Neuronal stem cell (in vitro differentiated cells): ENCODE measurements around the gene MED8.

Experiments
- DNase-seq: peaks from one replicate; pipeline ENCODE4 v3.0.0-alpha.2; 2013; ENCODE audit warnings: low spot score
- H2AFZ ChIP-seq: one replicate; pipeline ENCODE4 v1.6.1; 2013; ENCODE audit warnings: mild to moderate bottlenecking, low read length, inconsistent platforms
- H2AK5ac ChIP-seq: 2 replicates; pipeline ENCODE4 v1.6.1; 2013; ENCODE audit warnings: low read depth, mild to moderate bottlenecking, inconsistent platforms, low read length, moderate library complexity, mixed read lengths
- H2BK120ac ChIP-seq: 2 replicates; pipeline ENCODE4 v1.6.1; 2013; ENCODE audit warnings: low read depth, mild to moderate bottlenecking, inconsistent platforms, low read length, moderate library complexity, mixed read lengths
- H2BK12ac ChIP-seq: one replicate; pipeline ENCODE4 v1.6.1; 2013; ENCODE audit warnings: low read length, inconsistent platforms
- H2BK15ac ChIP-seq: 2 replicates; pipeline ENCODE4 v1.6.1; 2013; ENCODE audit warnings: mild to moderate bottlenecking, low read length, inconsistent platforms, mixed read lengths
- H2BK5ac ChIP-seq: one replicate; pipeline ENCODE4 v1.6.1; 2013; ENCODE audit warnings: inconsistent platforms, mild to moderate bottlenecking, low read length, moderate library complexity
- H3K14ac ChIP-seq: one replicate; pipeline ENCODE4 v1.6.1; 2013; ENCODE audit warnings: low read length, inconsistent platforms
- H3K18ac ChIP-seq: 2 replicates; pipeline ENCODE4 v1.6.1; 2013; ENCODE audit warnings: low read length, inconsistent platforms
- H3K23ac ChIP-seq: 2 replicates; pipeline ENCODE4 v1.6.1; 2013; ENCODE audit warnings: low read depth, mild to moderate bottlenecking, mixed read lengths, low read length, inconsistent platforms; ENCODE audit not compliant: poor library complexity
- H3K27ac ChIP-seq: replicated peaks from 3 replicates; pipeline ENCODE4 v1.5.1; 2013; ENCODE audit warnings: low read length, inconsistent platforms
- H3K27me3 ChIP-seq, 3 experiments: 2 replicates each; pipeline ENCODE4 v1.6.1; 2013; ENCODE audit warnings: low read length in 3 of 3, mild to moderate bottlenecking in 2 of 3, inconsistent platforms in 1 of 3, low read depth in 1 of 3, mixed read lengths in 1 of 3, moderate library complexity in 1 of 3; ENCODE audit not compliant: control insufficient read depth in 3 of 3, insufficient read depth in 3 of 3
- H3K36me3 ChIP-seq, 2 donors: replicated peaks in 1 of 2; 2 replicates each; pipeline ENCODE4 v1.6.1; 2013; ENCODE audit warnings: low read length in 2 of 2; ENCODE audit not compliant: control insufficient read depth in 2 of 2, insufficient read depth in 2 of 2
- H3K4ac ChIP-seq: 2 replicates; pipeline ENCODE4 v1.6.1; 2013; ENCODE audit warnings: inconsistent platforms, mild to moderate bottlenecking, low read length, moderate library complexity
- H3K4me1 ChIP-seq, 2 donors: 1 replicate in 1 of 2; 2 replicates in 1 of 2; pipeline ENCODE4 v1.6.1; 2013; ENCODE audit warnings: low read length in 2 of 2, low read depth in 1 of 2; ENCODE audit not compliant: control insufficient read depth in 2 of 2, insufficient read depth in 1 of 2
- H3K4me2 ChIP-seq: one replicate; pipeline ENCODE4 v1.6.1; 2013; ENCODE audit warnings: mild to moderate bottlenecking, low read length, inconsistent platforms; ENCODE audit not compliant: insufficient read depth, poor library complexity, severe bottlenecking
- H3K4me3 ChIP-seq, 2 donors: 2 replicates each; pipeline ENCODE4 v1.5.1; 2013; ENCODE audit warnings: low read length in 2 of 2, mild to moderate bottlenecking in 2 of 2, inconsistent platforms in 1 of 2, moderate library complexity in 1 of 2
- H3K79me1 ChIP-seq: one replicate; pipeline ENCODE4 v1.6.1; 2013; ENCODE audit warnings: low read depth, mild to moderate bottlenecking, inconsistent platforms, low read length, moderate library complexity
- H3K9ac ChIP-seq: one replicate; pipeline ENCODE4 v1.6.1; 2013; ENCODE audit warnings: mild to moderate bottlenecking, low read depth, low read length, inconsistent platforms; ENCODE audit not compliant: poor library complexity
- H3K9me3 ChIP-seq, 2 donors: replicated peaks in 1 of 2; 2 replicates each; pipeline versions ENCODE3 to v1.6.1; 2013; ENCODE audit warnings: low read length in 2 of 2, mild to moderate bottlenecking in 2 of 2, inconsistent platforms in 1 of 2, low read depth in 1 of 2, mixed read lengths in 1 of 2, moderate library complexity in 1 of 2; ENCODE audit not compliant: control insufficient read depth in 2 of 2, insufficient read depth in 1 of 2
- H4K8ac ChIP-seq: one replicate; pipeline ENCODE4 v1.6.1; 2013; ENCODE audit warnings: low read depth, mild to moderate bottlenecking, inconsistent platforms, low read length, moderate library complexity
- H4K91ac ChIP-seq: one replicate; pipeline ENCODE4 v1.6.1; 2013; ENCODE audit warnings: low read length, low read depth, mild to moderate bottlenecking, inconsistent platforms; ENCODE audit not compliant: poor library complexity
- WGBS, 2 donors: extraction: QIAGEN DNeasy Blood & Tissue Kit; methylation state at CpG; one replicate each; pipeline ENCODE4 v1.1.7; 2013; ENCODE audit warnings: missing lambda C conversion rate in 2 of 2, mixed read lengths in 1 of 2; ENCODE audit not compliant: insufficient read length in 2 of 2, insufficient replicate concordance in 1 of 2; ENCODE audit errors: extremely low coverage in 2 of 2; 5-methylcytosine and 5-hydroxymethylcytosine counted together

MED8 gene

DNA sequence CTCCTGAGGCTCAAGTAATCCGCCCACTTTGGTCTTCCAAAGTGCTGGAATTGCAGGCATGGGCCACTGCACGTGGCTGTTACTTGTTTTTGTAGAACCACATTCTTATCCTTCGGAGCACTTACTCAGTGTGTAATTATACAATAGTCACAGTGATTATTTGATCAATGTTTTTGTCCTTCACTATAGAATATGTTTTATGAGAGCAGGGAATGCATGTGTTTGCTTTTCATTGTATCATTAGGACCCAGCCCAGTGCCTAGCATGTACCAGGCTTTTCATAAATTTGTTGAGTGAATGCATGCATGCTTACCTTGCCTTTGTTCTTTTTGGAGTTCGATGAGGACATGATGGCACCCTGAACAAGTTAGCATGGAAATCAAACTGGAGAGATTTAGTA, 5.9 kb upstream of the MED8 start:
- no CpG with 5 or more reads among the region's 4 CpGs for WGBS, 2 donors
- H4K91ac ChIP-seq, result no peak overlapping the region
- H3K9ac ChIP-seq, result no peak overlapping the region
- peaks cover 0 to 11% of the 10 kb centered on the region in 2 donors for H3K36me3 ChIP-seq
- H2BK5ac ChIP-seq, result no peak overlapping the region
- H3K27ac ChIP-seq, result no peak overlapping the region
- H2AFZ ChIP-seq, result no peak overlapping the region
- H3K18ac ChIP-seq, result no peak overlapping the region
- no peak for DNase-seq
- no peaks in the 10 kb centered on the region for H3K27me3 ChIP-seq
- no peak overlapping the region for H3K14ac ChIP-seq
- no peak overlapping the region for H4K8ac ChIP-seq
- no peak overlapping the region for H3K4ac ChIP-seq
- H3K79me1 ChIP-seq, result peaks cover 2% of the 10 kb centered on the region
- H3K4me3 ChIP-seq, result no peak overlapping the region
- no peak overlapping the region for H2BK15ac ChIP-seq
- no peak overlapping the region for H2AK5ac ChIP-seq
- no peak overlapping the region for H2BK120ac ChIP-seq
- H3K23ac ChIP-seq, result no peak overlapping the region
- no peak overlapping the region for H3K4me2 ChIP-seq
- no peaks in the 10 kb centered on the region for H3K9me3 ChIP-seq
- H2BK12ac ChIP-seq, result no peak overlapping the region
- H3K4me1 ChIP-seq, result peaks cover 0 to 1% of the 10 kb centered on the region in 2 donors

GRCh38 chr1:43392702-43393101, 3.1 kb upstream of the MED8 start:
- no peak overlapping the region for H2AK5ac ChIP-seq
- H3K4me2 ChIP-seq, result no peak overlapping the region
- H2BK120ac ChIP-seq, result no peak overlapping the region
- WGBS, 2 donors, result no CpG with 5 or more reads among the region's 3 CpGs
- H3K23ac ChIP-seq, result no peak overlapping the region
- H2BK15ac ChIP-seq, result no peak overlapping the region
- H3K36me3 ChIP-seq, result peaks cover 0 to 17% of the 10 kb centered on the region in 2 donors
- peaks cover 7% of the 10 kb centered on the region in 2 donors for H3K4me1 ChIP-seq
- no peak overlapping the region for H2BK5ac ChIP-seq
- no peak overlapping the region for H2BK12ac ChIP-seq
- H3K27ac ChIP-seq, result no peak overlapping the region
- H3K79me1 ChIP-seq, result peaks cover 7% of the 10 kb centered on the region
- no peak overlapping the region for H3K9ac ChIP-seq
- H3K9me3 ChIP-seq, result no peaks in the 10 kb centered on the region
- no peak overlapping the region for H3K4me3 ChIP-seq
- no peaks in the 10 kb centered on the region for H3K27me3 ChIP-seq
- H4K91ac ChIP-seq, result no peak overlapping the region
- no peak overlapping the region for H2AFZ ChIP-seq
- H3K14ac ChIP-seq, result no peak overlapping the region
- H3K4ac ChIP-seq, result no peak overlapping the region
- no peak overlapping the region for H4K8ac ChIP-seq
- no peak overlapping the region for H3K18ac ChIP-seq
- DNase-seq, result no peak

DNA sequence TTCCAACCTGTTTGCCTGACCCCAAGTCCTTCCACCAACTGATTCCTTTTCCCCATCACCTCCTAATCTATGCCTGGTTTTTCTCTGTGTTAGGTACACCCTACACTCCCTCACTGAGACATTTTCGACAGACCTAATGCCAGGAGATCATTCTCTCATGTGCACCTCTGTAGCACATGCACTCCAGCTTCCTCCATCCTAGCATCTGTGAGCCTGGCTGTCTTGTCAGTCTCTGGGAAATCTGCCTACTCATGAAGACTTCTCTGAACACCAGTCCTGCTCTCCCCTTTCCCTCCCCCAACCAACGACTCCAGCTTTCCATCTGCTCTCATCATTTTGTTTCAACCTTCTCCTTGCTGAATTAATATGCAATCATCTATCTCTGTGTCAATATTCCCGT, 987 bp downstream of the MED8 start:
- no peak overlapping the region for H4K91ac ChIP-seq
- no peak overlapping the region for H2AFZ ChIP-seq
- H3K79me1 ChIP-seq, result peaks cover 7% of the 10 kb centered on the region
- no peak overlapping the region for H2BK15ac ChIP-seq
- H2BK120ac ChIP-seq, result no peak overlapping the region
- peaks cover 27 to 47% of the 10 kb centered on the region in 2 donors for H3K36me3 ChIP-seq
- H3K4me2 ChIP-seq, result peak overlapping the region; percentile 77
- H3K4me3 ChIP-seq, result peak overlapping the region in 1 of 2 donors; percentile 96
- no peak overlapping the region for H2BK5ac ChIP-seq
- peaks cover 7% of the 10 kb centered on the region in 2 donors for H3K4me1 ChIP-seq
- H3K23ac ChIP-seq, result no peak overlapping the region
- H3K14ac ChIP-seq, result no peak overlapping the region
- no peak overlapping the region for H3K4ac ChIP-seq
- H4K8ac ChIP-seq, result no peak overlapping the region
- no peaks in the 10 kb centered on the region for H3K9me3 ChIP-seq
- no peaks in the 10 kb centered on the region for H3K27me3 ChIP-seq
- H3K27ac ChIP-seq, result no peak overlapping the region
- H2AK5ac ChIP-seq, result no peak overlapping the region
- no peak overlapping the region for H3K9ac ChIP-seq
- no CpG with 5 or more reads among the region's 3 CpGs for WGBS, 2 donors
- no peak overlapping the region for H3K18ac ChIP-seq
- no peak overlapping the region for H2BK12ac ChIP-seq
- DNase-seq, result no peak

DNA sequence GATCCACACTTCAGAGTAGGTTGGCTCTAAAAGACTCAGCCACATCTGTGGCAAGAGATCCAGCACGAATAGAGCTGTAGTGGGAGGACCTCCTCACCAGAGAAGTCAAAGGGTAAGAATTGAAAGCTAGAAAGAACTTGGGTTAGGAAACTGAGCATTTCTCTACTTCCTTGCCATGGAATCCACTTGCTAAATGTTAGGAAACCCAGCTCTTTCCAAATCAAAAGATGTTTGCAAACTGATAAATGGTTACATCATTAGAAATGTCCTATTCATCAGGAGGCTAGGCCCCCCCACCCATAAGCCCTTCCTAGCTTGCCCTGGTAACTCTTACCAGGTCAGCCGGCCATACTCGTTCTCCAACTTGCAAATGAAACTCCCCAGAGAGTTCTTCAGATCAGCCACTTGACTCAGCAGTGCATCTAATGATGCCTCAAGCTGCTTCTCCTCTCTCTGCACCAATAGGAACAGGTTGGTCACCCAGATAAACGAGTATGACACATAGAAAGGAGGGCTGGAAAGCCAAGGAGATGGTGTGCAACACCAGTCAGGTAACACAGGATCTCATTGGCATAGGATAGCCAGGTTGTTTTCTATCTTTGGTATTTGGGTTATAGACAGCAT, 1.5 kb downstream of the MED8 start:
- no peak overlapping the region for H2BK120ac ChIP-seq
- no CpG with 5 or more reads among the region's 4 CpGs for WGBS, 2 donors

More for the DNA sequence above, 1.5 kb downstream of the MED8 start:
- H3K9me3 ChIP-seq, result no peaks in the 10 kb centered on the region
- H3K18ac ChIP-seq, result no peak overlapping the region
- no peak overlapping the region for H3K23ac ChIP-seq
- no peak overlapping the region for H2BK5ac ChIP-seq
- H3K4me1 ChIP-seq, result peaks cover 7% of the 10 kb centered on the region in 2 donors
- no peak overlapping the region for H2BK15ac ChIP-seq
- no peak overlapping the region for H2AK5ac ChIP-seq
- no peak overlapping the region for H4K91ac ChIP-seq
- H3K14ac ChIP-seq, result no peak overlapping the region
- no peak overlapping the region for H3K4me2 ChIP-seq
- no peak overlapping the region for H2AFZ ChIP-seq
- no peak overlapping the region for H2BK12ac ChIP-seq
- no peak overlapping the region for H3K4ac ChIP-seq
- no peak overlapping the region for H4K8ac ChIP-seq
- H3K27me3 ChIP-seq, result no peaks in the 10 kb centered on the region
- H3K36me3 ChIP-seq, result peaks cover 30 to 52% of the 10 kb centered on the region in 2 donors
- H3K4me3 ChIP-seq, result peak overlapping the region in 1 of 2 donors; percentile 96
- no peak overlapping the region for H3K9ac ChIP-seq
- H3K79me1 ChIP-seq, result peaks cover 7% of the 10 kb centered on the region
- DNase-seq, result no peak
- H3K27ac ChIP-seq, result no peak overlapping the region
